ENCODE measurements around the gene STIP1.
"Not testable (repeated sequence)": the region's sequence is repeated elsewhere in the genome, so short reads cannot be mapped to it uniquely, and the experiment has no call there.

Gene STIP1

GRCh38 chr11:64161037-64161436 is 24.9 kb upstream of the STIP1 start:
- no peak for DNase-seq

DNA sequence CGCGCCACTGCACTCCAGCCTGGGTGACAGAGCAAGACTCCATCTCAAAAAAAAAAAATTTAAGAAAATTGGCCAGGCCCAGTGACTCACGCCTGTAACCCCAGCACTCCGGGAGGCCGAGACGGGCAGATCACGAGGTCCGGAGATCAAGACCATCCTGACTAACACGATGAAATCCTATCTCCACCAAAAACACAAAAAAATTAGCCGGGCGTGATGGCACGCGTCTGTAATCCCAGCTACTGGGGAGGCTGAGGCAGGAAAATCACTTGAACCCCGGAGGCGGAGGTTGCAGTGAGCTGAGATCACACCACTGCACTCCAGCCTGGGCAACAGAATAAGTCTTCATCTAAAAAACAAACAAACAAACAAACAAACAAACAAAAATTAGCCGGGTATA is 23.2 kb upstream of the STIP1 start:
- DNase-seq = not testable (repeated sequence)

DNA sequence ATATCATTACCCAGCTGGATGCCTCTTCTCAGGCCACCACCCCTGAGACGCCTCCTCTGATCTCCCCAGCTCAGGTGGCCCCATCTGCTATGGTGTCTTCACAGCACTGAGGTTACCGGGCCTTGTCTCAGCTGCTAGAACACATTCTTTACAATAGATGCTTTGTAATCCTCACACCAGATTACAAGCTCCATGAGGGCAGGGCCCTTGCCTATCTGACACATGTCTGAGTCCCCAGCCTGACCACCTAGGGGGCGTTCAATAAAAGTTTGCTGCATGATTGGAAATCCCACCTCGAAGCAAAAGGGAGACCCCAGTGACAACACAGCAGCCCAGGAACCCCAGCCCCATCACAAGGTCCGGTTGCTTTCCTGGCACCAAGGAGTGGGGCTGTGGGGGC is 22.0 kb upstream of the STIP1 start:
- no peak for DNase-seq

- no peak for DNase-seq
These were observed 21.3 kb upstream of the STIP1 start for GRCh38 chr11:64164392-64165312.

GRCh38 chr11:64165481-64165841 is 20.5 kb upstream of the STIP1 start:
- DNase-seq = peak in 1 of 2 experiments; percentile 26

- peak; percentile 71 to 73 for DNase-seq
These were observed 19.9 kb upstream of the STIP1 start, which contains the start of gene MACROD1 for GRCh38 chr11:64165842-64166635. TSS of gene MACROD1 (minus strand) at chr11:64166113. CDS start at chr11:64165994, 119 bp downstream.

GRCh38 chr11:64170419-64170818 is 15.6 kb upstream of the STIP1 start:
- DNase-seq = no peak

GRCh38 chr11:64173616-64174355 is 12.2 kb upstream of the STIP1 start:
- no peak for DNase-seq

DNA sequence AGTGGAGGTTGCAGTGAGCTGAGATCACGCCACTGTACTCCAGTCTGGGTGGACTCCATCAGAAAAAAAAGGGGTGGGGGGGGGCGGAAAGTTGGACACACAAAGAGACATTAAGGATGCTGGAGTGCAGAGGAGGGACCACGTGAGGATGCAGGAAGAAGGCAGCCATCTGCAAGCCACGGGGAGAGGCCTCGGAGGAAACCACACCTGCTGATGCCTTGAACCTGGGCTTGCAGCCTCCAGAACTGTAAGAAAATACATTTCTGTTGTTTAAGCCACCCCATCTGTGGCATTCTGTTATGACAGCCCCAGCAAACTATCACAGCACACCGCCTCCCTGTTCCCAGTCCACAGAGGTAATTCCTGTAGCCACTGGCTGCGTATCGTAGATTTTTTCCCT is 9.2 kb upstream of the STIP1 start:
- no peak for DNase-seq

- DNase-seq = no peak
These were observed 7.8 kb upstream of the STIP1 start for GRCh38 chr11:64178203-64178602.

- DNase-seq = no peak
These were observed 6.9 kb upstream of the STIP1 start for GRCh38 chr11:64178951-64179639.

- DNase-seq = no peak
These were observed 5.1 kb upstream of the STIP1 start for GRCh38 chr11:64180891-64181290.

GRCh38 chr11:64181506-64182411 is 4.2 kb upstream of the STIP1 start:
- DNase-seq = peak in 1 of 2 experiments; percentile 21

DNA sequence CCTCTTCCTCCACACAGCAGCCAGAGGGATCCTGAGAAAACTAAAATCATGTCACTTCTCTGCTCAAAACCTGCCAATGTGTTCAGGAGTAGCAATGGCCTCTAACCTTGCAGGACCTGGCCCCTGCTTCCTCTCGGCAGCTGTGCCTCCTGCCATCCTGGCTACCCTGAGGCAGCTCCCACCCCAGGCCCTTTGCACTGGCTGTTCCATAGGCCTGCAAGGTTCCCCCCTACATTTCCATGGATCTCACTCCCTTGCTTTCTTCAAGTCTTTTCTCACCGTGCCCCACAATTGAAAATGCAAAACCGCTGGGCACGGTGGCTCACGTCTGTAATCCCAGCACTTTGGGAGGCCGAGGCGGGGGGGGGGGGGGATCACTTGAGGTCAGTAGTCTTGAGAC is 2.1 kb upstream of the STIP1 start:
- no peak for DNase-seq

GRCh38 chr11:64185175-64185692 is 737 bp upstream of the STIP1 start:
- peak; percentile 53 to 62 for DNase-seq

GRCh38 chr11:64186492-64187165 is 658 bp downstream of the STIP1 start:
- no peak for DNase-seq

DNA sequence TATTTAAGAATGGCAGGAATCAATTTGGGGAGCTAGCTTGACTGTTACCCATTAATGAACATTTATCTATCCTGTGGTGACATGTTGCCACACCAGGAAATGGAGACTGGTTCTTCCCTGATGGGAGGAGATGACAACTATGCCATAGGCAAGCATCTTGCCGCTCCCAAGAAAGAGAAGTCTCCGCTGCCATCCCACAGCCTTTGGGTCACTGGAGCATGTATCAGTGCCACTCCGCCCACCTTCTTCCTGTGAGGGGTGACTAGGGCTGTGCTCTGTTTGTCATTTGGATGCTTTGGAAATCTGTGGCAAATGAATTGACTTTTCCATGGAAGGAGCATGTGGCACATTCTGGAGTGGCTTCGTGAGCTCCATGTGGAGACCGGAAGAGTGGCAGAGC is 6.5 kb downstream of the STIP1 start:
- no peak for DNase-seq

DNA sequence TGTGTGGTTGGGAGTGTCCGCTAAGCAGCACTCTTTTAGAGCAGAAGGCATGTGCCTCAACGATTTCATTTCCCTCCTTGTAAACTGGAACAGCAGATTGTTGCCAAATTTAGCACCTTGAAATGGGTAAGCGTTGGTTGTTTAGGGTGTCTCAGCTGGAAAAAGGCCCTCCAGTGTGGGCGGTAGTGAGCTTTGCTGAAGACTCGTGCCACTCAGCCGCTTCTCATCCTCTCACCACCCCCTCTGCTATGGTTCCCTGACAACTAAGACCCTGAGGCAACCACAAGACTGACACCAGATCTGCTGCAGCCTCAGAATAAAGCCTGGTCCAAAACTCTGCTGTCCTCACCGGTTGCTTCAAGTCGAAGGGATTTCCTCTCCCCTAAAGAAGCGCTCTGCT is 10.7 kb downstream of the STIP1 start:
- no peak for DNase-seq

DNA sequence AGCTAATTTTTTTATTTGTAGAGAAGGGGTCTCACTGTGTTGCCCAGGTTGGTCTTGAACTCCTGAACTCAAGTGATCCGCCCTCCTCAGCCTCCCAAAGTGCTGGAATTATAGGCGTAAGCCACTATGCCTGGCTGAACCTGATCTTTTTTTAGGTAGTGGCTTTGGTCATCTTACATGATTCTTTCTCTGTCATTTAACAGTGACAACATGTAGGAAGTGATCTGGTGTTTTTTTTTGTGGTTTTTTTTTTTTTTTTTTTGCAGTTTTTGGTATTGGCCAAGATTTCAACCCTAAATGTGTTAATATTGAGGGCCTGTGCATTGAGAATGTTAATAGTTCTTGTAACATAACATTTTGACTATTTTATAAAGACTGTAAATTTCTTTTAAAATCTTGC is 12.5 kb downstream of the STIP1 start:
- no peak for DNase-seq

DNA sequence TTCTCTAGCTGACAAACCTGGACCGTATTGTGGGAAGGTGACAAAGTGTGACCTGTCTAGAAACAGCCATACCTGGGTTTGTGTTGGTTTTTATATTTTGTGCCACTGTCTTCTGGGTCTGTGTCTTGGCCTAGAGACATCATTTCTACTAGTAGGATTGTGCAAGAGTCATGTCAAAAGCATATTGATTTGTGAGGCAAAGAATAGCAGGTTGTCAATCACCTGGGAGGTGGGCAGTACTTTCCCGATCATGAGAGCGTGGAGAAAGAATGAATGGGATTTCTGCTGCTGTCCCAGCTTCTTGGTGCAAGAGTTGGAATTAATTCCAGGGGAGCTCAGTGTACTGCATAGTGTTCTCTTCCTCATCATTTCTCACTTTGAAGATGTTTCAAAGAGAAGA is 15.6 kb downstream of the STIP1 start:
- no peak for DNase-seq

DNA sequence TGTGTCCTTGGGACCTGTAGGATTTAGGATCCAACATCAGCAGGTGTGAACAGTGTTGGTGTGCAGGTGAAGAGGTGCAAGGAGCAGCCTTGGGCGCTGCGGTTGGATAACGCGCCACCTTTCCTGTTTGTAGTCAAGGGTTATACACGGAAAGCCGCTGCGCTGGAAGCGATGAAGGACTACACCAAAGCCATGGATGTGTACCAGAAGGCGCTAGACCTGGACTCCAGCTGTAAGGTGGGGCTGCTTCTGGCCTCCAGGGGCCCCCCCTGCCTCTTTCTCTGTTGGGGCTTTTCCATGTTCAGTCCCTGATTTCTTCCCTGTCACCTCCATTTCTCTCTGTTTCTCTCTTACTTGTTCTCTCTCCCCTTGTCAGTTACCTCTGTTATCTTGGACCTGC is 17.0 kb downstream of the STIP1 start:
- DNase-seq = no peak

Measured in NCI-H1930 (cell line).